LNCaP clone FGC (cell line): ENCODE data around the gene SIAH3.

Source experiments
- DNase-seq: peaks from one replicate; pipeline ENCODE4 v3.0.0-alpha.2; 2011; ENCODE audit warnings: low read depth
- H3K4me3 ChIP-seq: 2 replicates; pipeline ENCODE4 v1.5.1; 2011; ENCODE audit warnings: mild to moderate bottlenecking, low read depth, low read length, control low read depth
- TF ChIP-seq, protein P1 (sequence below): IDR thresholded peaks from 2 replicates; pipeline ENCODE4 v1.5.1; 2012; ENCODE audit warnings: mild to moderate bottlenecking; ENCODE audit not compliant: control insufficient read depth, insufficient read depth; ENCODE audit errors: extremely low read depth

The SIAH3 gene

DNA sequence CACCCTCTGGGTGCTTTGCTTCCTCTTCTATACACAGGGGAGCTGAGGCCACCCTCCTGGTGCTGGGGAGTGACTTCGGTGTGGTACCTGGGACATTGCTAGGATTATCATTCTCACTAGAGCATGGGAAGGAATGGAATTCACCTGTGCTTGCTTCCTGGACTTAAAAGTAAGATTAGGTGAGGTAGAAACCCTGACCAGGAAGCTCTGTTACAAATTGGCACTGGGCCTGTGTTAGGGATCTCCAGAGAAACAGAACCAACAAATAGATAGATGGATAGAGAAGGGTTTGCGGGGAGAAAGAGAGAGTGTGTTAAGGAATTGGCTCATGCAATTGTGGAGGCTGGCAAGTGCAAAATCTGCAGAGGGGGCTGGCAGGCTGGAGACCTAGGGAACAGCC lies 13.9 kb upstream of the SIAH3 start:
- DNase-seq: no peak
- TF ChIP-seq, protein P1, sequence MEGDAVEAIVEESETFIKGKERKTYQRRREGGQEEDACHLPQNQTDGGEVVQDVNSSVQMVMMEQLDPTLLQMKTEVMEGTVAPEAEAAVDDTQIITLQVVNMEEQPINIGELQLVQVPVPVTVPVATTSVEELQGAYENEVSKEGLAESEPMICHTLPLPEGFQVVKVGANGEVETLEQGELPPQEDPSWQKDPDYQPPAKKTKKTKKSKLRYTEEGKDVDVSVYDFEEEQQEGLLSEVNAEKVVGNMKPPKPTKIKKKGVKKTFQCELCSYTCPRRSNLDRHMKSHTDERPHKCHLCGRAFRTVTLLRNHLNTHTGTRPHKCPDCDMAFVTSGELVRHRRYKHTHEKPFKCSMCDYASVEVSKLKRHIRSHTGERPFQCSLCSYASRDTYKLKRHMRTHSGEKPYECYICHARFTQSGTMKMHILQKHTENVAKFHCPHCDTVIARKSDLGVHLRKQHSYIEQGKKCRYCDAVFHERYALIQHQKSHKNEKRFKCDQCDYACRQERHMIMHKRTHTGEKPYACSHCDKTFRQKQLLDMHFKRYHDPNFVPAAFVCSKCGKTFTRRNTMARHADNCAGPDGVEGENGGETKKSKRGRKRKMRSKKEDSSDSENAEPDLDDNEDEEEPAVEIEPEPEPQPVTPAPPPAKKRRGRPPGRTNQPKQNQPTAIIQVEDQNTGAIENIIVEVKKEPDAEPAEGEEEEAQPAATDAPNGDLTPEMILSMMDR: no peak
- no peak overlapping the region for H3K4me3 ChIP-seq

DNA sequence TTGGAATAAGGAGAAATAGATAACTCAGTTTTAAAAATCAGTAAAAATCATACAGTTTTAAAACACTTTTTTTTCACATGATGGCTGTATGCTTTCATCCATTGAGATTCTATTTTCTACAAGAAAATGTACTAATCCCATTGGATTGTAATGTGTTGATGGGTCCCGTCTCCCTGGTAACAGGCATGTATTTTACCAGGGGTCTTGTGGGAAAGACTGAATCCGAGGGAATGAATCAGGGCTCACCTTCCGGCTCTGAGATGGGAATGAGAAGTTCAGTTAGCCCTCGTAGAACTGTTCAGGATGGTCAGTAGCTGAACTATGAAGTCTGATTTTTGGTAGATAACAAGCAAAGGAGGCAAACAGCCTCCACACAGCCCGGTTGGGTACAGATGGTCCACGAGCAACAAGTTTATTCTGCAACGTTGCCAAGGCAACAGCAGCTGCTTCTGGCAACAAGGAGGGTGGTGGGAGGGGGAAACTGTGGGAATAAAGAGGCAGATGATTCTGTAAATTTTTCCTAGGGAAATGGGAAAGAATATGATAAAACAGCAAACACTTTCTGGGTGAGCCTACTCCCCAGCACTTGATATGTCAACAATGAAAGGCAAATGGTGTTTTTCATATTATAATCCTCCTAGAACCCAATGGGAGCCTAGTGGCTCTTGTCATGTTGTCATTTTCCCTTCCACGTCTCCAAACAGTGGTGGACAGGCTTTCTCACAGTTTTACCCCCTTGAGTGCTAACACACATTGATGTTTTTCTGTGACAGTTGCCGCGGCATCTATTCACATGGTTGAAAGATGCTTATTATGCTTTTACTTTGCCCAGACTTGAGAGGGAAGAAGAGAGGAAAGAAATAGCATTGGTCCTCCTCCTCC lies 12.4 kb upstream of the SIAH3 start:
- DNase-seq: no peak
- no peak overlapping the region for H3K4me3 ChIP-seq
- TF ChIP-seq, protein P1: no peak

DNA sequence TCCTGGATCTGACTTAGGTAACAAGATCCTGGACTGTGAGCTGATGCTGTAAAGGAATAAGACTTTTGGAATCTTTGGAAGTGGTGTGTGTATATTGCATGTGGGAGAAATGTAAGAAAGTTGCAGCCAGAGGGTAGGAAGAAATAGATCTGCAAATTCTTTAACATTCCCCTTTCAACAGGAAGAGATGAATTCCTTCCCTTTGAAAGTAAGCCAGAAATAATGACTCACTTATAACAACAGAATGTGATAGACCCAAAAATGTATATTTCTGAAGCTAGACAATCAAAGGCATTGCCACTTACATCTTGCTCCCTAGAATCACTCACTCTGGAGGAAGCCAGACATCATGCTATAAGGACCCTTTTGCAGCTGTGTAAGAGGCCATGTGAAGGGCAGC lies 9.8 kb upstream of the SIAH3 start:
- no peak for DNase-seq
- no peak overlapping the region for H3K4me3 ChIP-seq
- TF ChIP-seq, protein P1: no peak

DNA sequence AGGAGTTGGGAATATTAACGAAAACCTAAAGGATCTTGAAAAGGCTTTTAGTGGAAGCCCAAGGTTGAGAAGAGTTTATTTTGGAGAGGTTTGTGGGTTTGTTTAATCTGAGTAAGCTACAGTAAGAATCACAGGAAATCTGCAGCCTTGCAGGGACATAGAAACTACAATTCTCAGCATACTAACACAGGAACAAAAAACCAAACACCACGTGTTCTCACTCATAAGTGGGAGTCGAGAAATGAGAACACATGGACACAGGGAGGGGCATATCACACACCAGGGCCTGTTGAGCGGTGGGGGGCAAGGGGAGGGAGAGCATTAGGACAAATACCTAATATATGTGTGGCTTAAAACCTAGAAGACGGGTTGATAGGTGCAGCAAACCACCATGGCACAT lies 8.7 kb upstream of the SIAH3 start:
- TF ChIP-seq, protein P1: no peak

DNA sequence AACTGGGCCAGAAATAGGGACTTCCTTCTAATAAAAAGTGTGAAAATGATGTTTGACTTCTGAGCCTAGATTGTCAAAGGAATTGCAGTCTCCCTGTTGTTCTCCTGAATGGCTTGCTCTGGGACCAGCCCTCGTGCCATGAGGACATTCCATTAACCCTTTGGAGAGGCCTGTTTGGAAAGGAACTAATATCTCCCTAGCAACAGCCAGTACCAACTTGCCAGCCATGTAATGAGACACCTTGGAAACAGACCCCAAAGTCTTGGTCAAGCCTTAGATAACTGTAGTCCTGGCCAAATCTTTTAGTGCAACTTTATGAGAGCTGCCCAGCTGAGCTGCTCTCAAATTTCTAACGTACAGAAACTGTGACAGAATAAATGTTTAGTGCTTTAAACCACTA lies 8.2 kb upstream of the SIAH3 start:
- no peak for DNase-seq
- TF ChIP-seq, protein P1: no peak

More for the DNA sequence above, 8.7 kb upstream of the SIAH3 start:
- no peak overlapping the region for H3K4me3 ChIP-seq
- no peak for DNase-seq

DNA sequence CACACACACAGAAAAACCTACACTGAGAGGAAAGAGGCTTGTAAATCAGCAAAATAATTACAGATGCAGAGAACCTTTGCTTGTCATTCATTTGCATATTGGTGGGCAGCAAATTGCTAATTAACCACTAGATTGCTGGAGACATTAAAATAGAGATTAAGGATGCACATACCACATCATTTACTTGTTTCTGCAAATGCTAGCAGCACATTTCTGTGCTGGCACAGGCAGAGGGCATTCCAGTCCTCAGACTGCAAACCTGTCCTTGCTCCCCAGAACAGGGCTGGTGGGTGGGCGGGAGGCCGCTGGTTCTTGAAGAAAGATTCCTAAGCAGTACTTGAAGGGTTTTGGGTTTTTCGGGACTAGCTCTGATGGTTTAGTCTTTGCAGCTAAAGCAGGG lies 941 bp upstream of the SIAH3 start:
- TF ChIP-seq, protein P1: no peak
- no peak overlapping the region for H3K4me3 ChIP-seq
- no peak for DNase-seq

More for the DNA sequence above, 8.2 kb upstream of the SIAH3 start:
- no peak overlapping the region for H3K4me3 ChIP-seq

DNA sequence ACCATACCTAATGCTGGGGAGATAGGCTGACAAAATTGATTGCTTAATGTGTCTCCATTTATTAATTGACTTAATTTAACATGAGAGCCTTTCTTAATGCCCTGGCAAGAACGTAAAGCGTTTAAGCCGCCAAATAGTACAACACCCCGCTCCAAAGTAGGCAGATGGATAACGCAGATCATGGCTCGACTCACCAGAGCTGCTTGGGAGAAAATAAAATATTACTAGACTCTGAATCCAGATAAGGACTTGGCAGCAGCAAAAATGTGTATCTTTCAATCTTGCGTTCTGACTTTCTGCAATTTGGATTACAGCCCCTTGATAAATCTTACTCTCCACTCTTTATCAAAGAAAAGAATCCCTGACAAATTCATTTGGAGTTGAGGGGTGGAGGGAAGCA lies 403 bp upstream of the SIAH3 start:
- TF ChIP-seq, protein P1: no peak
- H3K4me3 ChIP-seq: no peak overlapping the region
- no peak for DNase-seq
